ENCODE data around the gene TNNI3. TPM values are rescaled to one million over a fixed set of nuclear protein-coding genes. Genes with fewer than 3 reads are reported as not detected.

The TNNI3 gene
- polyA plus RNA-seq, 1 experiment: not detected

DNA sequence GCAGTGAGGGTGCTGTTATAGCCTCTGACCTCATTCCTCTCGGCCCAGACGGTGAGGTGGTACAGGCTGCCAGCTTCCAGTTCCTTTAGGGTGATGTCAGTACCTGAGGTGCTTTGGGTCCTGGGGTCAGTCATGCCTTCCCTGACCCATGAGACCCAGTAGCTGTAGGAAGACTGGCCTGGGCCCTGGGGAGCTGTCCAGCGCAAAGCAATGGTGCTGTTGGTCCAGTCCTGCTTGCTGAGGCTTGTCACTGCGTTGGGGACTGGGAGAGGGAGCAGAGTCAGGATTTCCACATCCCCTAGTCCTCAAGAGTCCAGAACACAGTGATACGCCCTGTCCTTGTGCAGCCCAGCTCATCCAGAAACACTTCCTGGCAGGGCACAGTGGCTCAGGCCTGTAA, 41.1 kb upstream of the TNNI3 start:
- H3K4me3 ChIP-seq (ENCODE audit: low read depth, low read length): no peak overlapping the region
- H3K27me3 ChIP-seq (ENCODE audit: control insufficient read depth, insufficient read depth, low read length): no peaks in the 10 kb centered on the region
- no peak for DNase-seq (ENCODE audit: low read depth)
- TF ChIP-seq, protein P1, sequence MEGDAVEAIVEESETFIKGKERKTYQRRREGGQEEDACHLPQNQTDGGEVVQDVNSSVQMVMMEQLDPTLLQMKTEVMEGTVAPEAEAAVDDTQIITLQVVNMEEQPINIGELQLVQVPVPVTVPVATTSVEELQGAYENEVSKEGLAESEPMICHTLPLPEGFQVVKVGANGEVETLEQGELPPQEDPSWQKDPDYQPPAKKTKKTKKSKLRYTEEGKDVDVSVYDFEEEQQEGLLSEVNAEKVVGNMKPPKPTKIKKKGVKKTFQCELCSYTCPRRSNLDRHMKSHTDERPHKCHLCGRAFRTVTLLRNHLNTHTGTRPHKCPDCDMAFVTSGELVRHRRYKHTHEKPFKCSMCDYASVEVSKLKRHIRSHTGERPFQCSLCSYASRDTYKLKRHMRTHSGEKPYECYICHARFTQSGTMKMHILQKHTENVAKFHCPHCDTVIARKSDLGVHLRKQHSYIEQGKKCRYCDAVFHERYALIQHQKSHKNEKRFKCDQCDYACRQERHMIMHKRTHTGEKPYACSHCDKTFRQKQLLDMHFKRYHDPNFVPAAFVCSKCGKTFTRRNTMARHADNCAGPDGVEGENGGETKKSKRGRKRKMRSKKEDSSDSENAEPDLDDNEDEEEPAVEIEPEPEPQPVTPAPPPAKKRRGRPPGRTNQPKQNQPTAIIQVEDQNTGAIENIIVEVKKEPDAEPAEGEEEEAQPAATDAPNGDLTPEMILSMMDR (IDR thresholded peaks at IDR 0.05; ENCODE audit: insufficient read depth, low read depth, low read length): no peak
- ChIA-PET POLR2A (no interaction called here), CTCF (no interaction called here)
- H3K36me3 ChIP-seq (ENCODE audit: control insufficient read depth, insufficient read depth, low read length): no peaks in the 10 kb centered on the region

- POLR2A ChIA-PET: no interaction called here
- Histone ChIP-seq H3K36me3 (ENCODE audit: control insufficient read depth, insufficient read depth, low read length) (no peaks in the 10 kb centered on the region), H3K4me3 (ENCODE audit: low read depth, low read length) (no peak overlapping the region), H3K27me3 (ENCODE audit: control insufficient read depth, insufficient read depth, low read length) (no peaks in the 10 kb centered on the region)
- TF ChIP-seq, protein P1 (IDR thresholded peaks at IDR 0.05; ENCODE audit: insufficient read depth, low read depth, low read length): no peak
- DNase-seq (ENCODE audit: low read depth): no peak
- CTCF ChIA-PET: no interaction called here
Observed at GRCh38 chr19:55197528-55197927, 40.0 kb upstream of the TNNI3 start.

DNA sequence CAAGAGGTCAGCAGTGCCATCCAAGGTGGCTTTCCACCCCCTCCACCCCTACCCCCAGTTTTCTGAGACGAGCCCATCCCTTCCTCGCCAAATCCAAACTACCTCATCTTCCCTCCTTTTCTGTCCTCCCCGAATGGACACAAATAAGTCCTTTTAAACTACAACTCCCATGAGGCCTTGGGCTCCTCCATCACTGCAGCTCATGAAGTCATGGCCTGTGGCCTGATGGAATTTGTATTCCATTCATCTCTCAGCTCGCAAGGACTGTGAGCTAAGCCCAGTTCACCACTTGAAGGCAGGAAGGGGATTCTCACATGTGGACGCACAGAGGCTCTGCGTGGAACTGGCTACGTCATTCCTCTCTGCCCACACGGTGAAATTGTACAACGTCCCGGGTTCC, 39.3 kb upstream of the TNNI3 start:
- Histone ChIP-seq H3K4me3 (ENCODE audit: low read depth, low read length) (no peak overlapping the region), H3K27me3 (ENCODE audit: control insufficient read depth, insufficient read depth, low read length) (no peaks in the 10 kb centered on the region), H3K36me3 (ENCODE audit: control insufficient read depth, insufficient read depth, low read length) (no peaks in the 10 kb centered on the region)
- ChIA-PET CTCF (no interaction called here), POLR2A (no interaction called here)
- no peak for DNase-seq (ENCODE audit: low read depth)
- TF ChIP-seq, protein P1 (IDR thresholded peaks at IDR 0.05; ENCODE audit: insufficient read depth, low read depth, low read length): no peak

- POLR2A ChIA-PET: no interaction called here
- no peak overlapping the region for H3K4me3 ChIP-seq (ENCODE audit: low read depth, low read length)
- no peaks in the 10 kb centered on the region for H3K36me3 ChIP-seq (ENCODE audit: control insufficient read depth, insufficient read depth, low read length)
- H3K27me3 ChIP-seq (ENCODE audit: control insufficient read depth, insufficient read depth, low read length): no peaks in the 10 kb centered on the region
- CTCF ChIA-PET: interaction anchor here (0.6 kb wide), 1 partner anchor 10 kb away, joined by 3 read pairs; no protein-coding TSS in a partner anchor
- TF ChIP-seq, protein P1 (IDR thresholded peaks at IDR 0.05; ENCODE audit: insufficient read depth, low read depth, low read length): no peak
- no peak for DNase-seq (ENCODE audit: low read depth)
Observed at GRCh38 chr19:55193481-55193880, 35.9 kb upstream of the TNNI3 start.

DNA sequence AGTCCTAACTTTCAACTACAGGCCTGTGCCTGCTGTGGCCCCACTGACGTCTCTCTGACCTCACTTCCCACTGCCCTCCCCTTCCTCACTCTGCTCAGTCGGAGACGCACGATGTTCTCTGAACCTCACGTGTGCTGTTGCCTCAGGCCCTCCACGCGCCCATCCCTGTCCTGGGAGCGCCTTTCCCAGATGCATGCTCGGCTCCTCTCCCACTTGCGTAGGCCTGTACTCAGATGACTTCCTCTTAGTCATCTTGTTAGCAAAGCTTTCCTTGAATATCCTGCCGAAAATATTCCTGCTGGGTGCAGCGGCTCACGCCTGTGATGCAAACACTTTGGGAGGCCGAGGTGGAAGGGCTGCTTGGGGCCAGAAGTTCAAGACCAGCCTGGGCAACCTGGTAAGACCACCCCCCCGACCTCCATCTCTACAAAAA, 31.9 kb upstream of the TNNI3 start:
- Histone ChIP-seq H3K27me3 (ENCODE audit: control insufficient read depth, insufficient read depth, low read length) (no peaks in the 10 kb centered on the region; the same call in 1 of the 2 replicates), H3K36me3 (ENCODE audit: control insufficient read depth, insufficient read depth, low read length) (no peaks in the 10 kb centered on the region), H3K4me3 (ENCODE audit: low read depth, low read length) (no peak overlapping the region)
- DNase-seq (ENCODE audit: low read depth): peak; percentile 83
- POLR2A ChIA-PET: interaction anchor here (0.6 kb wide), 1 partner anchor 360 kb away, joined by 3 read pairs; no protein-coding TSS in a partner anchor
- CTCF ChIA-PET: interaction anchor here (0.5 to 1.3 kb wide), 2 partner anchors 27 to 262 kb away, joined by 3 to 4 read pairs; no protein-coding TSS in a partner anchor
- TF ChIP-seq, protein P1 (IDR thresholded peaks at IDR 0.05; ENCODE audit: insufficient read depth, low read depth, low read length): no peak
